ENCODE data around the gene NPTN.

GRCh38 chr15:73674587-73674986 lies 41.4 kb upstream of the NPTN start:
- no peak for TF ChIP-seq CTCF (IDR thresholded peaks at IDR 0.05)
- TF ChIP-seq JUN (IDR thresholded peaks at IDR 0.05), result no peak
- TF ChIP-seq ELK1 (IDR thresholded peaks at IDR 0.05; ENCODE audit: low read depth, low read length), result no peak
- TF ChIP-seq USF2 (IDR thresholded peaks at IDR 0.05), result no peak
- no peak for TF ChIP-seq FOSL2 (IDR thresholded peaks at IDR 0.05)
- TF ChIP-seq FOSL2 (CRISPR knock-in tag; IDR thresholded peaks at IDR 0.05), result no peak
- no peak for TF ChIP-seq RFX5 (IDR thresholded peaks at IDR 0.05)
- TF ChIP-seq POLR2A (IDR thresholded peaks at IDR 0.05; ENCODE audit: low read length), result no peak
- no peak for TF ChIP-seq CEBPB (IDR thresholded peaks at IDR 0.05)
- no peak for TF ChIP-seq RAD21 (conservative IDR thresholded peaks at IDR 0.05 in 1 of 2, IDR thresholded peaks at IDR 0.05 in 1 of 2)
- no peak for TF ChIP-seq HES2 (IDR thresholded peaks at IDR 0.05)
- TF ChIP-seq SREBF2 (IDR thresholded peaks at IDR 0.05), result no peak
- no peak for TF ChIP-seq KDM1A (IDR thresholded peaks at IDR 0.05; ENCODE audit: low read depth)

Measured in A549 (cell line).